Esophagus squamous epithelium (tissue), 5 donors: Measurements from ENCODE around the gene CD244. TPM values are rescaled to one million over a fixed set of nuclear protein-coding genes. Genes with fewer than 3 reads are reported as not detected.

Experiments
- DNase-seq: peaks from one replicate; lab custom pipeline; 2025; lab: John Stamatoyannopoulos, UW
- H3K27ac ChIP-seq, 4 donors: fragments of 200-600 bp; sonication (generic); one replicate each; pipeline ENCODE4 v1.5.1; 2016 to 2019; ENCODE audit warnings: mild to moderate bottlenecking in 1 of 4
- H3K27me3 ChIP-seq, 4 donors: fragments of 200-600 bp; sonication (generic); 1 replicate in 3 of 4; 2 replicates in 1 of 4; pipeline versions ENCODE4 v1.5.1 to v1.6.0; 2017 to 2021; ENCODE audit warnings: antibody characterized with exemption in 1 of 4
- H3K36me3 ChIP-seq, 3 donors: fragments of 200-600 bp; sonication (generic); one replicate each; pipeline ENCODE4 v1.5.1; 2016 to 2019
- H3K4me1 ChIP-seq, 3 donors: fragments of 200-600 bp; sonication (generic); one replicate each; pipeline ENCODE4 v1.5.1; 2017 to 2019
- H3K4me3 ChIP-seq, 4 donors: fragments of 200-600 bp; sonication (generic); 1 replicate in 3 of 4; 2 replicates in 1 of 4; pipeline ENCODE4 v1.5.1; 2016 to 2019; ENCODE audit warnings: mild to moderate bottlenecking in 2 of 4, moderate library complexity in 1 of 4
- H3K9me3 ChIP-seq, 3 donors: fragments of 200-600 bp; sonication (generic); one replicate each; pipeline ENCODE4 v1.5.1; 2016 to 2019
- POLR2A ChIP-seq, 4 donors: fragments of 450-650 bp; IDR thresholded peaks; one replicate each; pipeline ENCODE4 v1.6.1; 2017; ENCODE audit warnings: antibody characterized with exemption in 4 of 4, mild to moderate bottlenecking in 4 of 4, moderate library complexity in 3 of 4
- WGBS, 2 donors: methylation state at CpG; one replicate each; pipeline ENCODE4 v1.1.5; 2018; 5-methylcytosine and 5-hydroxymethylcytosine counted together
- intact Hi-C: fragments of 100-400 bp; cut with DNase I; formaldehyde crosslinking; loops from one replicate; pipeline ENCODE4 v1.15.0; 2022
- total RNA-seq, 4 donors: library from RNA; depleted of rRNA; stranded (reverse); fragments of >200 nt; gene quantifications; one replicate each; pipeline ENCODE4 v1.1.0, GENCODE V29; 2016
- TF ChIP-seq, protein P1 (sequence below), 6 experiments: fragments of 450-650 bp in 4 of 6; fragments of 200-600 bp in 2 of 6; sonication (generic) in 2 of 6; IDR thresholded peaks; one replicate each; pipeline ENCODE4 v1.5.1; 2016 to 2019; ENCODE audit warnings: antibody characterized with exemption in 6 of 6, mild to moderate bottlenecking in 4 of 6, moderate library complexity in 4 of 6
- donor health status: DM: yes; HTN: yes; CAD: no.

CD244 gene
- total RNA-seq, 4 donors from 2014 or later: 0.18 to 1.7 (median 0.56) TPM

DNA sequence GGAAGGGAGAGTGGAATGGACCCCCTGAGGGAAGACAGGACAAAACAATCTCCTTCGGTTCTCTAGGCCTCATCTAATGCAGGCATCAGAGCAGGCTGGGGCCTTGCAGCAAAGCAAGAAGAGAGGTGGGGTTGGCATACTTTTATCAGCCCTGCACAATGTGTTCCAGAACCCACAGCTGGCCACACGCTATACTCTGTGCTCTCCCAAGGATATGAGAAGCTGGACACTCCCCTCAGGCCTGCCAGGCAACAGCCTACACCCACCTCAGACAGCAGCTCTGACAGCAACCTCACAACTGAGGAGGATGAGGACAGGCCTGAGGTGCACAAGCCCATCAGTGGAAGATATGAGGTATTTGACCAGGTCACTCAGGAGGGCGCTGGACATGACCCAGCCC is 39.4 kb downstream of the CD244 start:
- WGBS, 2 donors: 83% methylated on average over 3 of the region's 3 CpGs
- DNase-seq: no peak
- TF ChIP-seq, protein P1, sequence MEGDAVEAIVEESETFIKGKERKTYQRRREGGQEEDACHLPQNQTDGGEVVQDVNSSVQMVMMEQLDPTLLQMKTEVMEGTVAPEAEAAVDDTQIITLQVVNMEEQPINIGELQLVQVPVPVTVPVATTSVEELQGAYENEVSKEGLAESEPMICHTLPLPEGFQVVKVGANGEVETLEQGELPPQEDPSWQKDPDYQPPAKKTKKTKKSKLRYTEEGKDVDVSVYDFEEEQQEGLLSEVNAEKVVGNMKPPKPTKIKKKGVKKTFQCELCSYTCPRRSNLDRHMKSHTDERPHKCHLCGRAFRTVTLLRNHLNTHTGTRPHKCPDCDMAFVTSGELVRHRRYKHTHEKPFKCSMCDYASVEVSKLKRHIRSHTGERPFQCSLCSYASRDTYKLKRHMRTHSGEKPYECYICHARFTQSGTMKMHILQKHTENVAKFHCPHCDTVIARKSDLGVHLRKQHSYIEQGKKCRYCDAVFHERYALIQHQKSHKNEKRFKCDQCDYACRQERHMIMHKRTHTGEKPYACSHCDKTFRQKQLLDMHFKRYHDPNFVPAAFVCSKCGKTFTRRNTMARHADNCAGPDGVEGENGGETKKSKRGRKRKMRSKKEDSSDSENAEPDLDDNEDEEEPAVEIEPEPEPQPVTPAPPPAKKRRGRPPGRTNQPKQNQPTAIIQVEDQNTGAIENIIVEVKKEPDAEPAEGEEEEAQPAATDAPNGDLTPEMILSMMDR (IDR thresholded peaks at IDR 0.05): no peak
- no peak for TF ChIP-seq POLR2A (IDR thresholded peaks at IDR 0.05)
- intact Hi-C loops: no loop called here
- Histone ChIP-seq H3K4me3 (no peak overlapping the region), H3K27ac (no peak overlapping the region), H3K36me3 (no peaks in the 10 kb centered on the region), H3K27me3 (no peaks in the 10 kb centered on the region), H3K4me1 (no peaks in the 10 kb centered on the region), H3K9me3 (no peaks in the 10 kb centered on the region)

DNA sequence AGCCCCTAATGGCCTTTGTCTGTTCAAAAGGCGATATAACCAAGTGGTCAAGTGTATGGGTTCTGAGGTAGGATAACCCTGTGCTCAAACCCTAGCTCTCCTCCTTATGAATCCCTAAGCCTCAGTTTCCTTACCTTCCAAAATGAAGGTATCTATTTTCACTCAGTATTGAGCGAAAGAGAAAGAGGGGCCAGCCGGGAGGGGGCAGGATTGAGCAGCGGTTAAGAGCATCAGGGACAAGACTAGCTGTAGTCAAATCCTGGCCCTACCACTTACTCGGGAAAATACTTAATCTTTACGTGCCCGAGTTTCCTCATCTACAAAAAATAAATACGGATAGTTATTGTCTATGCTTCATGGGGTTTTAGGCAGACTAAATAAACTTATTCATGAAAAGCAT is 41.1 kb downstream of the CD244 start:
- WGBS, 2 donors: 72 to 80% methylated on average over 8 of the region's 8 CpGs

DNA sequence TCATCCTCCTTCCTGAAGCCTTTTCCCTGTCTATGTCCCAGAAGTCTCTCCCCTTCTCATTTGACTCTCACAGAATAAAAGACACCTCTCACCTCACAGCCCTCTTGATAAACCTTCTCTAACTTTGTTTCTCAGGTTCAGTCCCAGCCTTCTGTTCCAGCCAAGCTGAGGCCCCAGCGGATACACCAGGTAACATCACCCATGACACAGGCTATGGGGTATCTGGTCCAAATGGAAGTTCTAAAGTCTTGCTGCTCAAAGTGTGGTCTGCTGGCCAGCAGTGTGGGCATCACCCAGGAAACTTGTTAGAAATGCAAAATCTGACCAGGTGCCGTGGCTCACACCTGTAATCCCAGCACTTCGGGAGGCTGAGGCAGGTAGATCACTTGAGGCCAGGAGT is 43.5 kb downstream of the CD244 start:
- Histone ChIP-seq H3K4me3 (no peak overlapping the region), H3K36me3 (no peaks in the 10 kb centered on the region), H3K9me3 (no peaks in the 10 kb centered on the region), H3K4me1 (no peaks in the 10 kb centered on the region), H3K27me3 (no peaks in the 10 kb centered on the region), H3K27ac (no peak overlapping the region)
- 50 to 100% methylated on average over 1 to 2 of the region's 3 CpGs for WGBS, 2 donors
- TF ChIP-seq, protein P1 (IDR thresholded peaks at IDR 0.05): no peak
- no peak for TF ChIP-seq POLR2A (IDR thresholded peaks at IDR 0.05)
- intact Hi-C loops: no loop called here
- DNase-seq: no peak

More for the DNA sequence above, 41.1 kb downstream of the CD244 start:
- intact Hi-C loops: no loop called here
- TF ChIP-seq POLR2A (IDR thresholded peaks at IDR 0.05): no peak
- TF ChIP-seq, protein P1 (IDR thresholded peaks at IDR 0.05): no peak
- H3K27ac ChIP-seq: no peak overlapping the region
- H3K9me3 ChIP-seq: no peaks in the 10 kb centered on the region
- no peak overlapping the region for H3K4me3 ChIP-seq
- H3K27me3 ChIP-seq: no peaks in the 10 kb centered on the region
- no peaks in the 10 kb centered on the region for H3K36me3 ChIP-seq
- no peaks in the 10 kb centered on the region for H3K4me1 ChIP-seq
- no peak for DNase-seq

DNA sequence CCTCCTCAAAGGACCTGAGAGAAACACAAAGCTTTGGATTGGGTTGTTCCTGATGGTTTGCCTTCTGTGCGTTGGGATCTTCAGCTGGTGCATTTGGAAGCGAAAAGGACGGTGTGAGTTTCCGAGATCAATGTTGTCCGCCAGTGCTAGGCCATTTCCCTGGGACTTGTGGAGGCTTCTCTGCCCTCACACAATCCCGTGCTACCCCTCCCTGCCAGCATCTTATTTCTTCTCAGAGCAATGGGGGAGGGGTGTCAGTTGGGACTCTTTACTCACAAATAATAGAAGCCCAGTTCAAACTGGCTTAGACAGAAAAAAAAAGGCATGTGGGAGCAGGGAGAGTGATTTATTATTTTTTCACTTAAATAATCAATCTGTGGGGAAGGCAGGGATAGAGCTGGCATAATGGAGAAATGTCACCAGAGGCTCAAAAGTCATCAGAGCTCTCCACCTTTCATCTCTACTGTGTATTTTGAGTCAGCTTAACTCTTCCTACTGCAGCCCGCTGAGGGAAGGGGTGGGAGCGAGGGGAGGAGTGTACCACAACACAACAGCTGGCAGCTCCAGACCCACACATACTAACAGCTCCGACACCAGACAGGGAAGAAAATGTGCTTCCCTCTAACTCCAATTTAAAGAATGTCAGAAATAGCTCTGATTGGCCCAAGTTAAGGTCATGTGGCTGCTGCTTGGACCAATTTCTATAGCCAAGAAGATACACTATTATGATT is 44.3 kb downstream of the CD244 start:
- TF ChIP-seq, protein P1 (IDR thresholded peaks at IDR 0.05): no peak
- TF ChIP-seq POLR2A (IDR thresholded peaks at IDR 0.05): no peak
- no peak overlapping the region for H3K4me3 ChIP-seq
- DNase-seq: no peak
- intact Hi-C loops: no loop called here
- H3K27ac ChIP-seq: no peak overlapping the region
- no peaks in the 10 kb centered on the region for H3K27me3 ChIP-seq
- WGBS, 2 donors: 47 to 55% methylated on average over 5 to 8 of the region's 9 CpGs
- no peaks in the 10 kb centered on the region for H3K4me1 ChIP-seq
- no peaks in the 10 kb centered on the region for H3K9me3 ChIP-seq
- H3K36me3 ChIP-seq: no peaks in the 10 kb centered on the region

DNA sequence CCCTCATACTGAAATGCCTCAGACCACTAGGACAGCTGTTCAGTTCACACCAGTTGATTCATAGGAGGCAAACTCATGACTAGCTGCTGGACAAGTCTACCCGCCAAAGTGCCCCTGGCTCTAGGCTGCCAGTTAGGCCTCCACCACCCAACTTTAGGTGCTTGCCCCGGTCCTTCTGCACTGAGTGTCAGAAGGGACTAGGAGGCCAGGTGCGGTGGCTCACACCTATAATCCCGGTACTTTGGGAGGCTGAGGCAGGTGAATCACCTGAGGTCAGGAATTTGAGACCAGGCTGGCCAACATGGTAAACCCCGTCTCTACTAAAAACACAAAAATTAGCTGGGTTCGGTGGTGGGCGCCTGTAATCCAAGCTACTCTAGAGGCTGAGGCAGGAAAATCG is 47.8 kb downstream of the CD244 start:
- Histone ChIP-seq H3K36me3 (no peaks in the 10 kb centered on the region), H3K27me3 (no peaks in the 10 kb centered on the region), H3K4me3 (no peak overlapping the region), H3K4me1 (no peaks in the 10 kb centered on the region), H3K9me3 (no peaks in the 10 kb centered on the region), H3K27ac (no peak overlapping the region)
- TF ChIP-seq, protein P1 (IDR thresholded peaks at IDR 0.05): no peak
- TF ChIP-seq POLR2A (IDR thresholded peaks at IDR 0.05): no peak
- no peak for DNase-seq
- WGBS, 2 donors: 88 to 100% methylated on average over 3 to 4 of the region's 8 CpGs
- intact Hi-C loops: no loop called here
